Smooth muscle cell (in vitro differentiated cells): ENCODE data around the gene PAQR6. TPM values are rescaled to one million over a fixed set of nuclear protein-coding genes. Genes with fewer than 3 reads are reported as not detected.

Source experiments
- DNase-seq: peaks from one replicate; lab custom pipeline; 2025; ENCODE audit not compliant: unreplicated experiment; lab: John Stamatoyannopoulos, UW
- H2AFZ ChIP-seq: fragments of 200-600 bp; sonication (generic); 2 replicates; pipeline ENCODE4 v1.6.0; 2016; ENCODE audit warnings: antibody characterized with exemption, low read depth, mild to moderate bottlenecking
- H3F3A ChIP-seq: fragments of 200-600 bp; sonication (generic); 2 replicates; pipeline ENCODE4 v1.6.0; 2017; ENCODE audit warnings: antibody characterized with exemption, low read depth
- H3K27ac ChIP-seq: fragments of 200-600 bp; sonication (generic); 2 replicates; pipeline ENCODE4 v1.5.1; 2016; ENCODE audit warnings: low read depth, mild to moderate bottlenecking
- H3K27me3 ChIP-seq: fragments of 200-600 bp; sonication (generic); 2 replicates; pipeline ENCODE4 v1.6.1; 2016; ENCODE audit warnings: low read depth, mild to moderate bottlenecking
- H3K36me3 ChIP-seq: fragments of 200-600 bp; sonication (generic); 2 replicates; pipeline ENCODE4 v1.5.1; 2016; ENCODE audit warnings: low read depth
- H3K4me1 ChIP-seq: fragments of 200-600 bp; sonication (generic); 2 replicates; pipeline ENCODE4 v1.5.1; 2016; ENCODE audit warnings: low read depth
- H3K4me2 ChIP-seq: fragments of 200-600 bp; sonication (generic); 2 replicates; pipeline ENCODE4 v1.6.0; 2016; ENCODE audit warnings: mild to moderate bottlenecking
- H3K4me3 ChIP-seq: fragments of 200-600 bp; sonication (generic); 2 replicates; pipeline ENCODE4 v1.5.1; 2016; ENCODE audit warnings: mild to moderate bottlenecking
- H3K79me2 ChIP-seq: fragments of 200-600 bp; sonication (generic); 2 replicates; pipeline ENCODE4 v1.6.0; 2016; ENCODE audit warnings: low read depth, mild to moderate bottlenecking
- H3K9ac ChIP-seq: fragments of 200-600 bp; sonication (generic); 2 replicates; pipeline ENCODE4 v1.6.0; 2016; ENCODE audit warnings: low read depth
- H3K9me3 ChIP-seq: fragments of 200-600 bp; sonication (generic); replicated peaks from 2 replicates; pipeline ENCODE4 v1.5.1; 2016; ENCODE audit warnings: low read depth
- H4K20me1 ChIP-seq: fragments of 200-600 bp; sonication (generic); 2 replicates; pipeline ENCODE4 v1.6.0; 2016; ENCODE audit warnings: low read depth
- WGBS: methylation state at CpG from one replicate; pipeline ENCODE4 v1.1.7; 2016; ENCODE audit warnings: low lambda C conversion rate; 5-methylcytosine and 5-hydroxymethylcytosine counted together
- polyA plus RNA-seq: library from polyadenylated mRNA; unstranded; fragments of >200 nt; fragmentation: Nextera tagmentation; extraction: Ambion mirVana; gene quantifications from 2 replicates; pipeline ENCODE4 v1.2.1, GENCODE V29; 2016
- total RNA-seq: library from RNA; depleted of rRNA; stranded (reverse); fragments of >200 nt; gene quantifications from 2 replicates; pipeline ENCODE4 v1.2.3, GENCODE V29; 2014
- TF ChIP-seq, protein P1 (sequence below): fragments of 200-600 bp; sonication (generic); IDR thresholded peaks from 2 replicates; pipeline ENCODE4 v1.5.1; 2017; ENCODE audit warnings: borderline replicate concordance, mild to moderate bottlenecking, antibody characterized with exemption; ENCODE audit not compliant: insufficient read depth, poor library complexity, severe bottlenecking

PAQR6 gene
- total RNA-seq (1.3 and 3.0 TPM in 2 replicates), polyA plus RNA-seq (2.7 and 4.4 TPM in 2 replicates)

- Histone ChIP-seq H3K4me2 (no peak within 1 kb of the TSS), H4K20me1 (no peaks in the 10 kb centered on the region), H3K4me3 (no peak within 1 kb of the TSS), H3K36me3 (no peaks in the 10 kb centered on the region), H2AFZ (no peak within 1 kb of the TSS), H3K4me1 (no peaks in the 10 kb centered on the region), H3K9ac (no peak within 1 kb of the TSS), H3K79me2 (no peaks in the 10 kb centered on the region), H3K27me3 (no peaks in the 10 kb centered on the region), H3K27ac (no peak within 1 kb of the TSS), H3K9me3 (no peaks in the 10 kb centered on the region), H3F3A (no peaks in the 10 kb centered on the region)
- TF ChIP-seq, protein P1, sequence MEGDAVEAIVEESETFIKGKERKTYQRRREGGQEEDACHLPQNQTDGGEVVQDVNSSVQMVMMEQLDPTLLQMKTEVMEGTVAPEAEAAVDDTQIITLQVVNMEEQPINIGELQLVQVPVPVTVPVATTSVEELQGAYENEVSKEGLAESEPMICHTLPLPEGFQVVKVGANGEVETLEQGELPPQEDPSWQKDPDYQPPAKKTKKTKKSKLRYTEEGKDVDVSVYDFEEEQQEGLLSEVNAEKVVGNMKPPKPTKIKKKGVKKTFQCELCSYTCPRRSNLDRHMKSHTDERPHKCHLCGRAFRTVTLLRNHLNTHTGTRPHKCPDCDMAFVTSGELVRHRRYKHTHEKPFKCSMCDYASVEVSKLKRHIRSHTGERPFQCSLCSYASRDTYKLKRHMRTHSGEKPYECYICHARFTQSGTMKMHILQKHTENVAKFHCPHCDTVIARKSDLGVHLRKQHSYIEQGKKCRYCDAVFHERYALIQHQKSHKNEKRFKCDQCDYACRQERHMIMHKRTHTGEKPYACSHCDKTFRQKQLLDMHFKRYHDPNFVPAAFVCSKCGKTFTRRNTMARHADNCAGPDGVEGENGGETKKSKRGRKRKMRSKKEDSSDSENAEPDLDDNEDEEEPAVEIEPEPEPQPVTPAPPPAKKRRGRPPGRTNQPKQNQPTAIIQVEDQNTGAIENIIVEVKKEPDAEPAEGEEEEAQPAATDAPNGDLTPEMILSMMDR, result no peak
- DNase-seq, result no peak
- 89% methylated on average over 16 of the region's 16 CpGs for WGBS
Measured at GRCh38 chr1:156247460-156248322, at the start of gene PAQR6. PAQR6 (minus strand) TSS chr1:156248056; CDS start chr1:156246731, 1,325 bp downstream.

- Histone ChIP-seq H3K79me2 (no peaks in the 10 kb centered on the region), H3K4me2 (peak within 1 kb of the TSS; percentile 100), H3K4me3 (peak within 1 kb of the TSS; percentile 88), H3K4me1 (peaks cover 16% of the 10 kb centered on the region), H3K27me3 (no peaks in the 10 kb centered on the region), H4K20me1 (no peaks in the 10 kb centered on the region), H2AFZ (peak within 1 kb of the TSS; percentile 99), H3F3A (peaks cover 6% of the 10 kb centered on the region), H3K27ac (no peak within 1 kb of the TSS), H3K9me3 (no peaks in the 10 kb centered on the region), H3K9ac (peak within 1 kb of the TSS; percentile 89), H3K36me3 (no peaks in the 10 kb centered on the region)
- TF ChIP-seq, protein P1, result no peak
- 6% methylated on average over 17 of the region's 17 CpGs for WGBS
- DNase-seq, result no peak
Measured at GRCh38 chr1:156295391-156295947, 47.6 kb upstream of the PAQR6 start, which contains the start of gene GLMP. GLMP (minus strand) TSS chr1:156295679; CDS start chr1:156295645, 34 bp downstream.

- TF ChIP-seq, protein P1, result no peak
- WGBS, result 93% methylated on average over 9 of the region's 9 CpGs
- no peak overlapping the region for H3K27ac ChIP-seq
Measured at GRCh38 chr1:156293895-156294294, 46.0 kb upstream of the PAQR6 start.

More at GRCh38 chr1:156293895-156294294, 46.0 kb upstream of the PAQR6 start:
- Histone ChIP-seq H3K9me3 (no peaks in the 10 kb centered on the region), H3K4me3 (no peak overlapping the region), H4K20me1 (no peaks in the 10 kb centered on the region), H3F3A (peaks cover 6% of the 10 kb centered on the region), H2AFZ (no peak overlapping the region), H3K9ac (no peak overlapping the region), H3K79me2 (peaks cover 6% of the 10 kb centered on the region), H3K27me3 (no peaks in the 10 kb centered on the region), H3K4me2 (no peak overlapping the region), H3K36me3 (no peaks in the 10 kb centered on the region), H3K4me1 (peaks cover 16% of the 10 kb centered on the region)
- no peak for DNase-seq
